ENCODE results near the gene TSPY8.
"Not testable (repeated sequence)": the region's sequence is repeated elsewhere in the genome, so short reads cannot be mapped to it uniquely, and the experiment has no call there.

The TSPY8 gene

GRCh38 chrY:9357497-9357896 is at the start of gene TSPY8:
TSPY8 (plus strand) TSS chrY:9357797; CDS start chrY:9357843, 46 bp downstream.
- not testable (repeated sequence) for DNase-seq (ENCODE audit: low read depth in 2 of 3, low spot score in 1 of 3)

- DNase-seq (ENCODE audit: low read depth in 2 of 3, low spot score in 1 of 3), result no peak
Measured at GRCh38 chrY:9320996-9321395, 36.6 kb upstream of the TSPY8 start.

- not testable (repeated sequence) for DNase-seq (ENCODE audit: low read depth in 2 of 3, low spot score in 1 of 3)
Measured at GRCh38 chrY:9337164-9337563, 20.4 kb upstream of the TSPY8 start, which contains the start of gene TSPY4. TSPY4 (plus strand) TSS chrY:9337464; CDS start chrY:9337510, 46 bp downstream.

- not testable (repeated sequence) for DNase-seq (ENCODE audit: low read depth in 2 of 3, low spot score in 1 of 3)
Measured at GRCh38 chrY:9396527-9396926, 38.9 kb downstream of the TSPY8 start.

GRCh38 chrY:9398121-9398520 is 40.5 kb downstream of the TSPY8 start, which contains the start of gene TSPY3:
TSPY3 (plus strand) TSS chrY:9398421; CDS start chrY:9398467, 46 bp downstream.
- DNase-seq (ENCODE audit: low read depth in 2 of 3, low spot score in 1 of 3), result not testable (repeated sequence)
